Lung (tissue), 12 donors: ENCODE data around the gene LITAF. TPM values are rescaled to one million over a fixed set of nuclear protein-coding genes. Genes with fewer than 3 reads are reported as not detected.

Experiments used
- ATAC-seq: fragments of 200-7000 bp; cut with Tn5 transposase; one replicate; pipeline ENCODE4 v1.9.1; 2020; ENCODE audit warnings: moderate number of reproducible peaks; ENCODE audit not compliant: insufficient read depth, low FRiP score
- DNase-seq, 3 donors: peaks; one replicate each; pipeline ENCODE4 v3.0.0-alpha.2; 2013 to 2017
- H3K27ac ChIP-seq, 2 donors: one replicate each; pipeline ENCODE4 v1.5.1; 2013; ENCODE audit warnings: mild to moderate bottlenecking in 2 of 2, moderate library complexity in 2 of 2, control low read depth in 1 of 2, inconsistent platforms in 1 of 2, low read depth in 1 of 2, low read length in 1 of 2
- H3K27me3 ChIP-seq, 3 donors: one replicate each; pipeline ENCODE4 v1.5.1; 2013; ENCODE audit warnings: low read length in 2 of 3; ENCODE audit not compliant: control insufficient read depth in 3 of 3, insufficient read depth in 3 of 3
- H3K36me3 ChIP-seq, 4 donors: one replicate each; pipeline ENCODE4 v1.5.1; 2013; ENCODE audit warnings: low read length in 4 of 4, mild to moderate bottlenecking in 1 of 4, moderate library complexity in 1 of 4; ENCODE audit not compliant: control insufficient read depth in 4 of 4, insufficient read depth in 4 of 4
- H3K4me1 ChIP-seq, 5 donors: one replicate each; pipeline ENCODE4 v1.5.1; 2013; ENCODE audit warnings: low read length in 5 of 5, mild to moderate bottlenecking in 2 of 5, moderate library complexity in 1 of 5; ENCODE audit not compliant: control insufficient read depth in 5 of 5, insufficient read depth in 5 of 5
- H3K4me3 ChIP-seq: one replicate; pipeline ENCODE4 v1.5.1; 2013; ENCODE audit warnings: mild to moderate bottlenecking, control low read depth, moderate library complexity
- H3K9ac ChIP-seq, 2 donors: one replicate each; pipeline ENCODE4 v1.5.1; 2013; ENCODE audit warnings: low read length in 2 of 2, control low read depth in 1 of 2; ENCODE audit not compliant: insufficient read depth in 1 of 2
- H3K9me3 ChIP-seq, 4 donors: one replicate each; pipeline ENCODE4 v1.5.1; 2013; ENCODE audit warnings: low read length in 3 of 4, mild to moderate bottlenecking in 1 of 4, moderate library complexity in 1 of 4; ENCODE audit not compliant: control insufficient read depth in 4 of 4, insufficient read depth in 3 of 4
- WGBS, 2 donors: extraction: QIAGEN DNeasy Blood & Tissue Kit; methylation state at CpG; one replicate each; pipeline ENCODE4 v1.1.7; 2013; 5-methylcytosine and 5-hydroxymethylcytosine counted together
- polyA plus RNA-seq, 2 donors: library from polyadenylated mRNA; stranded (reverse); fragments of 200-250 nt; gene quantifications; one replicate each; pipeline ENCODE4 v1.2.1, GENCODE V29; 2013
- total RNA-seq, 2 donors: library from RNA; depleted of rRNA in 1 of 2; stranded (reverse); fragments of >200 nt in 1 of 2; gene quantifications; one replicate each; pipeline ENCODE4 v1.2.1, GENCODE V29; 2014 to 2021
- TF ChIP-seq, protein P1 (sequence below): IDR thresholded peaks from 2 replicates; pipeline ENCODE4 v1.5.1; 2012; ENCODE audit warnings: mild to moderate bottlenecking; ENCODE audit errors: control extremely low read depth, extremely low read depth
- donor health status: control.
- donor health status: control.
- donor health status: Bipolar disorder and iron deficiency.
- donor health status: healthy.
- donor health status: DM: yes; HTN: yes; CAD: no.

The LITAF gene
- total and polyA plus RNA-seq, 4 donors = 66.4 to 406 (median 146) TPM

DNA sequence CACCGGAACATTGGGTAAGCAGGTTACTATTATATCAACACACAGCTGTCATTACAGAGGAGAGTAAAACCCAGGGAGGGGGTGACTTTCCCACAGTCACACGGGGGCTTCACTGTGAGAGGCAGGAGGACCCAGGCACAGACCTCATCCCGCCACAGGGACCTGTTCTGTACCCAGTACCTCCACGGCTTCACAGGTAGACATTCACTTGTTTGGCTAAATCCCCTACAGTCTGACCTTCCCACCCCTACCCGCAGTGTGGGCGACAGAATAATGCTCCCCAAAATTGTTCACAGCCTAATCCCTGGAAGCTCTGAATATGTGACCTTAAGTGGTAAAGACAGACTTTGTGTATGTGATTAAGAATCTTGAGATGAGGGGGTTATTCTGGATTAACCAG lies 16.5 kb downstream of the LITAF start:
- H3K9ac ChIP-seq = no peak overlapping the region
- no peak overlapping the region for H3K4me3 ChIP-seq
- TF ChIP-seq, protein P1, sequence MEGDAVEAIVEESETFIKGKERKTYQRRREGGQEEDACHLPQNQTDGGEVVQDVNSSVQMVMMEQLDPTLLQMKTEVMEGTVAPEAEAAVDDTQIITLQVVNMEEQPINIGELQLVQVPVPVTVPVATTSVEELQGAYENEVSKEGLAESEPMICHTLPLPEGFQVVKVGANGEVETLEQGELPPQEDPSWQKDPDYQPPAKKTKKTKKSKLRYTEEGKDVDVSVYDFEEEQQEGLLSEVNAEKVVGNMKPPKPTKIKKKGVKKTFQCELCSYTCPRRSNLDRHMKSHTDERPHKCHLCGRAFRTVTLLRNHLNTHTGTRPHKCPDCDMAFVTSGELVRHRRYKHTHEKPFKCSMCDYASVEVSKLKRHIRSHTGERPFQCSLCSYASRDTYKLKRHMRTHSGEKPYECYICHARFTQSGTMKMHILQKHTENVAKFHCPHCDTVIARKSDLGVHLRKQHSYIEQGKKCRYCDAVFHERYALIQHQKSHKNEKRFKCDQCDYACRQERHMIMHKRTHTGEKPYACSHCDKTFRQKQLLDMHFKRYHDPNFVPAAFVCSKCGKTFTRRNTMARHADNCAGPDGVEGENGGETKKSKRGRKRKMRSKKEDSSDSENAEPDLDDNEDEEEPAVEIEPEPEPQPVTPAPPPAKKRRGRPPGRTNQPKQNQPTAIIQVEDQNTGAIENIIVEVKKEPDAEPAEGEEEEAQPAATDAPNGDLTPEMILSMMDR = no peak
- no peak overlapping the region for H3K27ac ChIP-seq
- ATAC-seq (no peak), DNase-seq (no peak)
- no peaks in the 10 kb centered on the region for H3K27me3 ChIP-seq
- peaks cover 0 to 9% (median 8%) of the 10 kb centered on the region in 4 donors for H3K36me3 ChIP-seq
- H3K9me3 ChIP-seq = no peaks in the 10 kb centered on the region
- peaks cover 0 to 9% (median 6%) of the 10 kb centered on the region in 5 donors for H3K4me1 ChIP-seq
- 92 to 95% methylated on average over 6 of the region's 6 CpGs for WGBS, 2 donors

DNA sequence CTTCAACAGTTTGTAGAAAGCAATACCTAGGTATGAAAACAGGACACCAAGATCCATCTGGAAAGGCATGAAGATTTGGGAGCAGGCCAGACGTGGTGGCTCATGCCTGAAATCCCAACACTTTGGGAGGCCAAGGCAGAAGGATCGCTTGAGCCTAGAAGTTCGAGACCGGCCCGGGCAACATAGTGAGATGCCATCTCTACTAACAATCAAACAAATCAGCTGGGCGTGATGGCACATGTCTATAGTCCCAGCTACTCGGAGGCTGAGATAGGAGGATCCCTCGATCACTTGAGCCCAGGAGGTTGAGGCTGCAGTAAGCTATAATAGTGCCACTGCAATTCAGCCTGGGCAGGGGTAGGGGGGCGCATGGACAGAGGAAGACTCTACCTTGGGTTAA lies 20.3 kb downstream of the LITAF start:
- WGBS, 2 donors = 94 to 96% methylated on average over 9 of the region's 9 CpGs
- Histone ChIP-seq H3K9ac (no peak overlapping the region), H3K27me3 (no peaks in the 10 kb centered on the region), H3K4me3 (no peak overlapping the region), H3K27ac (no peak overlapping the region), H3K36me3 (peaks cover 0 to 9% (median 7%) of the 10 kb centered on the region in 4 donors), H3K4me1 (peaks cover 0 to 7% (median 6%) of the 10 kb centered on the region in 5 donors), H3K9me3 (no peaks in the 10 kb centered on the region)
- TF ChIP-seq, protein P1 = no peak
- ATAC-seq (no peak), DNase-seq (no peak)

DNA sequence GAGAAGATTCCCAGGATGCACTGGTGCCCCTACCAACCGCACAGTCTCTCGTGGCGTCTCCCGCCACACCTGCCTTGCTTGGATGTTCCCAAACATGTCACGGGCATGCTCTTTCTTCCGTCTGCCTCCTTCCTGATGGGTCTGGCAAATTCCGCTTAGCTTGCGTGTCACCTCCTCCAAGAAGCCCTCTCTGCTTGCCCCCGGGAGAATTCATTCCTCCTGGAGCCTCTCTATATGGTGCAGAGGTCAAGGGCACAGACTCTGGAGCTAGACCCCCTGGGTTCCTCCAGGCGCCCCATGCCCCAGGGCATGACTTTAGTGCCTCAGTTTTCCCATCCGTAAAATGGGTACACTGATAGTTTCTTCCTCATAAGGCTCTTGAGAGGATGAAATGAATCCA lies 21.1 kb downstream of the LITAF start:
- Histone ChIP-seq H3K36me3 (peaks cover 0 to 10% (median 9%) of the 10 kb centered on the region in 4 donors), H3K4me3 (no peak overlapping the region), H3K27ac (no peak overlapping the region), H3K27me3 (no peaks in the 10 kb centered on the region), H3K9ac (no peak overlapping the region), H3K9me3 (no peaks in the 10 kb centered on the region), H3K4me1 (peaks cover 0 to 14% (median 7%) of the 10 kb centered on the region in 5 donors)
- WGBS, 2 donors = 91 to 96% methylated on average over 11 of the region's 11 CpGs
- TF ChIP-seq, protein P1 = no peak
- no peak for ATAC-seq
- DNase-seq = no peak
